ENCODE results near the gene CARD9. TPM values are rescaled to one million over a fixed set of nuclear protein-coding genes. Genes with fewer than 3 reads are reported as not detected.

The CARD9 gene
- total RNA-seq, 1 donor from 2014 or later: 1.6 TPM

GRCh38 chr9:136379401-136379800, 5.9 kb upstream of the CARD9 start:
- no peak for TF ChIP-seq CTCF (IDR thresholded peaks at IDR 0.05; ENCODE audit: unreplicated experiment)
- Mint-ChIP-seq H3K9me3 (ENCODE audit: low read depth) (no peaks in the 10 kb centered on the region), H3K4me1 (ENCODE audit: low read depth) (no peaks in the 10 kb centered on the region), H3K4me3 (ENCODE audit: low read depth) (no peak overlapping the region), H3K36me3 (ENCODE audit: insufficient read depth) (no peaks in the 10 kb centered on the region), H3K27ac (no peak overlapping the region), H3K27me3 (no peaks in the 10 kb centered on the region)
- DNase-seq (ENCODE audit: low spot score, unreplicated experiment): no peak

- DNase-seq (ENCODE audit: low spot score, unreplicated experiment): no peak
- no peak overlapping the region for H3K27ac Mint-ChIP-seq
- H3K27me3 Mint-ChIP-seq: no peaks in the 10 kb centered on the region
- H3K9me3 Mint-ChIP-seq (ENCODE audit: low read depth): no peaks in the 10 kb centered on the region
- no peaks in the 10 kb centered on the region for H3K36me3 Mint-ChIP-seq (ENCODE audit: insufficient read depth)
- no peaks in the 10 kb centered on the region for H3K4me1 Mint-ChIP-seq (ENCODE audit: low read depth)
- no peak for TF ChIP-seq CTCF (IDR thresholded peaks at IDR 0.05; ENCODE audit: unreplicated experiment)
- H3K4me3 Mint-ChIP-seq (ENCODE audit: low read depth): no peak overlapping the region
These were observed 5.5 kb upstream of the CARD9 start for GRCh38 chr9:136379003-136379287.

- Mint-ChIP-seq H3K4me1 (ENCODE audit: low read depth) (no peaks in the 10 kb centered on the region), H3K9me3 (ENCODE audit: low read depth) (no peaks in the 10 kb centered on the region), H3K4me3 (ENCODE audit: low read depth) (no peak overlapping the region), H3K36me3 (ENCODE audit: insufficient read depth) (no peaks in the 10 kb centered on the region), H3K27ac (no peak overlapping the region), H3K27me3 (no peaks in the 10 kb centered on the region)
- TF ChIP-seq CTCF (IDR thresholded peaks at IDR 0.05; ENCODE audit: unreplicated experiment): no peak
- DNase-seq (ENCODE audit: low spot score, unreplicated experiment): no peak
These were observed 4.9 kb upstream of the CARD9 start for GRCh38 chr9:136378170-136379002.

GRCh38 chr9:136377341-136378169, 4.1 kb upstream of the CARD9 start:
- Mint-ChIP-seq H3K27ac (no peak overlapping the region), H3K36me3 (ENCODE audit: insufficient read depth) (no peaks in the 10 kb centered on the region), H3K4me3 (ENCODE audit: low read depth) (no peak overlapping the region), H3K27me3 (no peaks in the 10 kb centered on the region), H3K4me1 (ENCODE audit: low read depth) (peaks cover 2% of the 10 kb centered on the region), H3K9me3 (ENCODE audit: low read depth) (no peaks in the 10 kb centered on the region)
- TF ChIP-seq CTCF (IDR thresholded peaks at IDR 0.05; ENCODE audit: unreplicated experiment): no peak
- no peak for DNase-seq (ENCODE audit: low spot score, unreplicated experiment)

- Mint-ChIP-seq H3K36me3 (ENCODE audit: insufficient read depth) (no peaks in the 10 kb centered on the region), H3K27me3 (no peaks in the 10 kb centered on the region), H3K9me3 (ENCODE audit: low read depth) (no peaks in the 10 kb centered on the region), H3K4me3 (ENCODE audit: low read depth) (no peak overlapping the region), H3K4me1 (ENCODE audit: low read depth) (peaks cover 2% of the 10 kb centered on the region), H3K27ac (no peak overlapping the region)
- no peak for DNase-seq (ENCODE audit: low spot score, unreplicated experiment)
- TF ChIP-seq CTCF (IDR thresholded peaks at IDR 0.05; ENCODE audit: unreplicated experiment): no peak
These were observed 3.0 kb upstream of the CARD9 start for GRCh38 chr9:136376457-136376856.

Data from progenitor cell of endocrine pancreas (in vitro differentiated cells).